NCI-H1092 (cell line): ENCODE data around the gene AGFG2.

ENCODE experiments used
- DNase-seq: peaks from one replicate; lab custom pipeline; 2025; lab: John Stamatoyannopoulos, UW

AGFG2 gene

DNA sequence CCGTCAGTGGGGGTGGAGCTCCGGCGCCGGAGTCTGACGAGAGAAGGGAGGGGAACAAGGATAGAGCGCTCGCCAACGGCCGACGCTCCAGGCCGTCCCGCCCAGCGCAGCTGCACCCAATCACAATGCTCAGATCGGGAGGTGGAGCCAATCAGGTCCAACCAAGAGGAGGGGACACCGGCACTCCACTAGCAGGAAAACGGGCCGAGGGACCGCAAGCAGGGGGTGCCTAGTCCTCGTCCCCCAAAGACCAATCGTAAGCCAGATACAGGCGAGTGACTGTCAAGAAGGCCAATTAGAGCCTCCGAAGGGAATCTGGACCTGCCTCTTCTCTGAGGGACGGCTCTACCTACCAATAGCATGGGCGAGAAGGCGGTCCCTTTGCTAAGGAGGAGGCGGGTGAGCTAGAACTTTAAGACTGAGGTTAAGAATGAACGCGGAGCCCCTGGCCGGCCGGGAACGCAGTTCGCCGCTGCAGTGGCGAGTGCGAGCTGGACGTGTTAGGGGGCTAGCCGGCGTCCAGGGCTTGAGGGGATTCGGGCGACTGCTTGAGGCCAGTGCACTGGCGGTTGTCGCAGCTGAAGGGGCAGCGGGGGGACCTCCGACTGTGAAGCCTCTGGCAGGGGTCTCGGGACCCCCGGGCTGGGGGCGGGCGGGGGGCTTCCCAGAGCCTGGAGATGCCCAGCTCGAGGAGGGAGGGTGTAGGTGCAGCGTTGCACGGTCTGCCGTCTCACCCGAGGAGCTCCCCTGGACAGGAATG, 47.4 kb downstream of the AGFG2 start, which contains the start of gene FBXO24:
Gene FBXO24, plus strand, starts transcription at position 63 of the 760 bp plus-strand sequence. Its CDS starts 298 bp downstream, at position 361.
- DNase-seq = peak; percentile 100

DNA sequence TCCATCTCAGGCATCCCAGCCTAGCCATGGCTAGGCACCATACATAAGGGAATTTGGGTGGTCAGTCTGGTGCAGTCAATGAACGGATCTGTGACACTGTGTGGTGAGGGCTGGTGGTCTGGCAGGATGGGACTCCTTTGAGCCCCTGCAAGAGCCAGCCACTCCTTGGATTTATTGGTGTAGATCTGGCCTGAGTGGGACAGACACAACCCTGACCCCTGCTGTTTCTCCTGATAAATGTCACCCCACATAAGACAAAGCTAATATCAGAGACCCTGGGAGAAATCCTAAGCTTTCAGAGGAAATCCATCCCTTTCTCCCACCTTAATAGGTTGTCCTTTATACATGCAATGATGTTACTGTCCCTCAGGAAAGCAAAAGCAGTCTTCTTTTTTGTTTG, 49.4 kb downstream of the AGFG2 start:
- no peak for DNase-seq

DNA sequence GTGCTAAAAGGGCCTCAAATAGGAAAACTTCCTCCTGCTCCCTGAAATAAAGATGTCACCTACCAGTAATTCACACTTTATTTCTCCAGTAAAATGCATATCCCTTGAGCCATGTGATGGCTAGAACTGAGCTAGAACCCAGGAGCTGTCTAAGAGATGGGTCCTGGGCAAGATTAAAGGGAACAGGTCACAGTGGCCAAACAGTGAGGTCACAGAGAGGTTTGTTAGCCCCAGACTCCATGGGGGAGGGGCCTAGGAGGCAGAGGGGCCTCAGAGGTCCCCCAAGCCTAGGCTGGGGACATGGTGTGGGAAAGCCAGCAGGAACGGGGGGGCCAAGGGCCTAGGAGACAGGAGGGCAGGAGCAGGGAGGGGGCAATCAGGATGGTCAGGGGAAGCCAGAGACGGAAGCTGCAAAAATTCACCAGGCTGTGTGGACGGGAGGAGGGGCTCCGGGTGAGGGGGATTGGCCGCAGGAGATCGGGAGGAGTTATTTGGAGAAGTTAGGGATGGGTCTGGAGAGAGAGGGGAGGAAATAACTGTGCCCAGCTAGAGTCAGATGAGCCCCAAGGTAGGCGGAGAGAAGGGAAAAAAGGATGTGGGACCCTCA, 50.4 kb downstream of the AGFG2 start:
- DNase-seq = no peak

DNA sequence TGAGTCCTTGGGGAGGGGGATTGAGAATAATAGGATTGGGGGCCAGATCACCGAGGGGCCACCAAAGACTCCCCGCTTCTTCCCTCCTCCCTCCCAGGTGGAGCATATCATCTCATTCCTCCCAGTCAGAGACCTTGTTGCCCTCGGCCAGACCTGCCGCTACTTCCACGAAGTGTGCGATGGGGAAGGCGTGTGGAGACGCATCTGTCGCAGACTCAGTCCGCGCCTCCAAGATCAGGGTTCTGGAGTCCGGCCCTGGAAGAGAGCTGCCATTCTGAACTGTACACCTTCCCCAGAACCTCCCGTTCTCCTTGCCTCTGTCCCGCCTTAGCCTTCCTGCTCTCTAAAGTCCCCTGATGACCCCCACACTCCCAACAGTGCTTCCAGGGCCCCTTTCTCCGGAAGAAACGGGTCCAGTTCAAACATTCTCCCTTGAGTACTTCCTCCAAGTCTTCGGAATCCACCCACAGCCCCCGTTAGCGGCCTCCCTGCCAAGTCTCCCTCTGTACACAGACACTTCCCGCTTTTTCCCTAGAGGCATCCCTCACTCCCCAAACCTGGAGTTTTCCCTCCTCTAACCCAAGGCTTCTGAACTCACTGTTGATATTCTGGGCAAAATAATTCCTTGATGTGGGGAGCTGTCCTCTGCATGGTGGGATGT, 51.2 kb downstream of the AGFG2 start:
- no peak for DNase-seq

DNA sequence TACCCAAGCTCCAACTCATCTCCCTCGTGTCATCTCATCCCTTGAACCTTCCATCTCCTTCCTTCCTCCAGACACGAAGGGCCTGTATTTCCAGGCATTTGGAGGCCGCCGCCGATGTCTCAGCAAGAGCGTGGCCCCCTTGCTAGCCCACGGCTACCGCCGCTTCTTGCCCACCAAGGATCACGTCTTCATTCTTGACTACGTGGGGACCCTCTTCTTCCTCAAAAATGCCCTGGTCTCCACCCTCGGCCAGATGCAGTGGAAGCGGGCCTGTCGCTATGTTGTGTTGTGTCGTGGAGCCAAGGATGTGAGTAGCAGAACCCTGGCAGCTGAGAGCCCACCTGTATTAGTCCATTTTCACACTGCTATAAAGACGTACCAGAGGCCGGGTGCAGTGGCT, 52.6 kb downstream of the AGFG2 start:
- DNase-seq = no peak

DNA sequence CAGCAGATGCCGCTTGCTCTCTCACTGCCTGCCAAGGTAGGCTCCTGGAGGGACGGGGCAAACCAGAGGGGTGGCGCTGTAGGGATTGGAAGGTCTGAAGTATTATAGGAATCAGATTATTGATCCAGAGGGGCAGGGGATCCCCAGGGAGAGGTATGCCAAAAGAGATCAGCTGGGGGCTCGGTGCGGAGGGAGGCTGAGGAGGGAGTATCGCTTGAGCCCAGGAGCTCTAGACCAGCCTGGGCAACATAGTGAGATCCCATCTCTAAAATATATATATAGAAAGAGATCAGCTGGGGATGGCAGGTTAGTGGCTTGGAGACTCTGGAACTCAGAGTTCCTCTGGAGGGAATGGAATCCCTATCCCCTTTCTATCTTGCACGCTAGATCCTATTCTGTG, 56.2 kb downstream of the AGFG2 start:
- DNase-seq = no peak

DNA sequence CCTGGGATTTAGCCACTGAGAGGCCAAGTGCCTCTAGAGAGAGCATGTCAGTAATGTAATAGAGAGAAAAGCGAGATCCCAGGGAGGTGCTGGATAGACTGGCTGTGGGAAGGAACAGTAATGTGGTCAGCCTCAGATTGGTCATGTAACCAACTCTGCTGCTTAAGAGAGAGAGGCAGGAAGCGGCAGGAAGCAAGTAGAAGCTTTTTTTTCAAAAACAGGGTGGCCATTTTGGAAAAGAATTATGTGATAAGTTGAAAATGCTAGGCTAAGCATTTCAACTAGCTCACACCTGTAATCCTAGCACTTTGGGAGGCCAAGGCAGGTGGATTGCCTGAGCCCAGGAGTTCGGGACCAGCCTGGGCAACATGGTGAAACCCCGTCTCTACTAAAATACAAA, 59.4 kb downstream of the AGFG2 start:
- DNase-seq = no peak

DNA sequence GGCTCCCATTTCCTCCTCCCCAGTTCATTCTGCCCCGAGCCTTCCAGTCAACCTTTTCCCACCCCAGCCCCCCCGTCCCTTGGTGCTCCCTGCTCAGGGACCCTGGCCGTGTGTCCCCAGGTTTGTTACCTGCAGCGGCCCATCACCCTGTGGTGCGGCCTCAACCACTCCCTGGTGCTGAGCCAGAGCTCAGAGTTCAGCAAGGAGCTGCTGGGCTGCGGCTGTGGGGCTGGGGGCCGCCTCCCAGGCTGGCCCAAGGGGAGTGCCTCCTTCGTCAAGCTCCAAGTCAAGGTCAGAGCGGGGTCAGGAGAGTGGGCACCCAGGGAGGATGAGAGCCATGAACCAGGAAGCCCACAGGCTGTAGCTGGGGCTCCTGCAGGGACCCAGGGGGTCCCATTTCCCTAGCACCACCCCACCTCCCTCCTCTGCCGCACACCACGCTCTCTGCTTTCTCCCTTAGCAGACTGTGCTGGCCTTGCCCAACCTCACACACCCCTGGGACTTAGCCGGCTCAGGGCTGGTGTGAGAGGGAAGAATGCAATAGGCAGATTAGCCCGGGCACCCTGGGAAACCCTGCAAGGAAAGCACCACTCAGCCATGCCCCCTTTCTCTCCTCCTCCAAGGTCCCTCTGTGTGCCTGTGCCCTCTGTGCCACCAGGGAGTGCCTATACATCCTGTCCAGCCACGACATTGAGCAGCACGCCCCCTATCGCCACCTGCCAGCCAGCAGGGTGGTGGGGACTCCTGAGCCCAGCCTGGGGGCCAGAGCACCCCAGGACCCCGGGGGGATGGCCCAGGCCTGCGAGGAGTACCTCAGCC, 61.1 kb downstream of the AGFG2 start:
- no peak for DNase-seq

DNA sequence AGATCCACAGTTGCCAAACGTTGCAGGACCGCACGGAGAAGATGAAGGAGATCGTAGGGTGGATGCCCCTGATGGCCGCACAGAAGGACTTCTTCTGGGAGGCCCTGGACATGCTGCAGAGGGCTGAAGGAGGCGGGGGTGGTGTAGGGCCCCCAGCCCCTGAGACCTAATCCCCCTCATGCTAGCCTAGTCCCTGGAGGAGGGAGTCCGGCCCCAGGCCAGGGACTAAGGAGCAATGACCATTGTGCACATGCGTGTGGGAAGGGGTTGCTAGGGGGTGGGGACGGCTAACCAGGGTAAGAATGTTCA, 61.7 kb downstream of the AGFG2 start:
- DNase-seq = no peak

DNA sequence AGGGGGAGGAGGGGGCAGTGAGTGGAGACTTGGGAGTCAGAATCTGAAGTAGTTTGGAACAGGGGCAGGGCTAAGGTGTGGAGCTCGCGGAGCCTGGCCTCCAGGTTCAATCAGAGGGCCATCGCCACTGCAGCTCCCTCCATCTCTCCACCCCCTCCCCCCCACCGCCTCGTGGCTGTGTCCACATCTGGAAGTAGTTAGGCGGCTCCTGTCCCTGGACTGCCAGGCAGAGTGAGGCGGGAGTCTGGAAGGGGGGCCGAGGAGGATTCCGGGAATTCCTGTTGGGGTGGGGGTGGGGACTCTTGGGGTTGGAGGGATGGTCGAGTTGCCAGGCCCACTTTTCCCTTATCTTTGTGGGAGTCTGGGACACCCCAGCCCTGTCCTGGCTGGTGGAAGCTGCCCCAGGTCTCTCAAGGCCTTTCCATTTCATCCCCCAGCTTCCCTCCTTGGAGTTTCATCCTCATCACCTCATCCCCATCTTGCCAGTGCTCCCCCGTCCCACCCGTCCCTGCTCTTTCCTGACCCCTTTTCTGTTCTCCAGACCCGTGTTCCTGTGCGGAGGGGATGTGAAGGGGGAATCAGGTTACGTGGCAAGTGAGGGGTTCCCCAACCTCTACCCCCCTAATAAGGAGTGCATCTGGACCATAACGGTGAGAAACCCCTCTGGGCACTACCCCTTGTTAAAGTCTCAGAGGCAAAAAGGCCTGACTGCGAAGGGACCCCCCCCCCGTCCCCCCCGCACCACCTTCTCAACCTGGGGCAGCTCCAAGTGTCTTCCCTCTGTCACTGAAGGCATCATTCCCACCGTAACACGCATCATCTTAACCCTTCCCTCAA, 64.1 kb downstream of the AGFG2 start:
- DNase-seq = no peak

DNA sequence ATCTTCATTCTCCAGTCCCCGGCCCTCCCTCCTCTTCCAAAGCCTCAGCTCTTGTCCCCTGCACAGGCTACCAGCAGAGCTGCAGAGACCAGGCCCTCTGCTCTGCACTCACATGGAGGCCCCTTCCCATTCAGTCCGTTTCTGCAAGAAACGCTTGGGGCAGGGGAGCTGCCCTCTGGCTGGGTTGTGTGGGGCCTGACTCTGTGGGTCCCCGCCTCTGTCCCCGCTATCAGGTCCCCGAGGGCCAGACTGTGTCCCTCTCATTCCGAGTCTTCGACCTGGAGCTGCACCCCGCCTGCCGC, 64.7 kb downstream of the AGFG2 start:
- no peak for DNase-seq

DNA sequence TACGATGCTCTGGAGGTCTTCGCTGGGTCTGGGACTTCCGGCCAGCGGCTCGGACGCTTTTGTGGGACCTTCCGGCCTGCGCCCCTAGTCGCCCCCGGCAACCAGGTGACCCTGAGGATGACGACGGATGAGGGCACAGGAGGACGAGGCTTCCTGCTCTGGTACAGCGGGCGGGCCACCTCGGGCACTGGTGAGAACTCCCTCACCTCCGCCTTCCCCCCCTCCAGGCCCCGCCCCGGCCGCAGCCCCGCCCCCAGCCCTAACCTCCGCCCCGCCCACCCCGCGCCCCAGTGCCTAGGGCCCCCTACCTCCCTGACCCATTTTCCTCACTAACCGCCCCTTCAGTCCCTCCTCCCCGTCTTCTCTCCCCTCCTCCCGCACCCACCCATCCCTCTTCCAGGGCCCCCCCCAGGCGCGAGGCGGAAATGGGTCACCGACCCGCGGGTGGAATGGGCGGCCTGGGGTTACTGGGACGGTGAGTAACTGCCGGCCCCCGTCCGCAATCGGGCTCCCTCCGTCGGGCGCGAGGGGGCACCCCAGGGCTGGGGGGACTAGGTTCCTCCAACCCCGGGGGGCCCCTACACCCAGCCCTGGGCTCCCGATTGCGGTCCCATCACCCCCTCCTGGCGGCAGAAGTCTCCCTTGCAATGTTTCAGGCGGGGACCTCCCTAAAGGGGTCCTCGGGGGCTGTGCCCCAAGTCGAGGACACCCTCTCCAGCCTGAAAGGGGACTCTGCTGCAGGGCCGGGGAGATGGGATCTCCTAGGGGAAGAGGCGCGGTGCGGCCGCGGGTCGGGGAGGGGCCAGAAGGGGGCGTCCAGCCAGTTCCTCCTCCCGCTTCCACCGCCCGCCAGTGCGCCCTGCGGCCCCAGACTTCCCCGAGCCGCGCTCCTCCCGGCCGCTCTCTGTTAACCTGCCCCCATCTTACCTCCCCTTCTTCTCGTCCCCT, 65.3 kb downstream of the AGFG2 start:
- DNase-seq = peak; percentile 33

DNA sequence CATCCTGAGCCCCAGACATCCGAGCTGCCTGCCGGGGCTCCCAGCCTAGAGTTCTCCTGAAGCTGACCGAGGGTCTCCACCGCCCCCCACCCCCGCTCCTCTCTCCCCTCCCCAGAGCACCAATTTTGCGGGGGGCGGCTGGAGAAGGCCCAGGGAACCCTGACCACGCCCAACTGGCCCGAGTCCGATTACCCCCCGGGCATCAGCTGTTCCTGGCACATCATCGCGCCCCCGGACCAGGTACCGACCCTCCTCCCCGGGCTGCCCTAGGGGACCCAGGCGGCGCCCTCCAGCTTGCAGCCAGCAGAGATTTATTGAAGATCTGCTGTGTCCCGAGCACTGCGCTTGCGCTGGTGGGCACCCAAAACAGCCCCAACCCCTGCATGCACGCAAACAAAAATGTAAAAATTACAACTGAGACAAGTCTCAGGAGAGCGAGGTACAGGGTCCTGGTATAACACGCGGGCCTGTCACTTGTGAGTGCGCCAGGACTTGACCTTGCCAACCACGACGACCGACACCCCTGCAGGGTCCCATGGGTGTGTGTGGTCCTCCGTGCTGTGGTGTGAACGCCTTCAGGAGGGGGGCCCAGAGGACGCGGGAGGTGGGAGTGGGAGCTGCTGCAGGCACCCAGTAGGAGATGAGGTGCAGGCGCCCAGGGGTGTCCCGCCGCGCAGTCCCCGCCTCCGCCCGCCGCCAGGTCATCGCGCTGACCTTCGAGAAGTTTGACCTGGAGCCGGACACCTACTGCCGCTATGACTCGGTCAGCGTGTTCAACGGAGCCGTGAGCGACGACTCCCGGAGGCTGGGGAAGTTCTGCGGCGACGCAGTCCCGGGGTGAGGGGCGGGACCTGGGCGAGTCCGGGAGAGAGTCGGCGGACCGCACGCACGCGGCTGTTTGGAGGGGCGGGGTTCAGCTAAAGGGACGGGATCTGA, 66.2 kb downstream of the AGFG2 start:
- DNase-seq = no peak

DNA sequence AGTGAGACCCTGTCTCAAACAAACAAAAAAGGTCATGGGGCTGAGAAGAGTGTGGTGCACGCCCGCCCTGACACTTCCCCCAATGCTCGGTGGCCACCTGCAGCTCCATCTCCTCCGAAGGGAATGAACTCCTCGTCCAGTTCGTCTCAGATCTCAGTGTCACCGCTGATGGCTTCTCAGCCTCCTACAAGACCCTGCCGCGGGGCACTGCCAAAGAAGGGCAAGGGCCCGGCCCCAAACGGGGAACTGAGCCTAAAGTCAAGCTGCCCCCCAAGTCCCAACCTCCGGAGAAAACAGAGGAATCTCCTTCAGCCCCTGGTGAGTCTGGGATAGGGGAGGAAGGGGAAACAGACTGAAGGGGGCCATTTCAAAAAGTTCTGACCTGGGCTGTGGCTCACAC, 67.3 kb downstream of the AGFG2 start:
- no peak for DNase-seq

DNA sequence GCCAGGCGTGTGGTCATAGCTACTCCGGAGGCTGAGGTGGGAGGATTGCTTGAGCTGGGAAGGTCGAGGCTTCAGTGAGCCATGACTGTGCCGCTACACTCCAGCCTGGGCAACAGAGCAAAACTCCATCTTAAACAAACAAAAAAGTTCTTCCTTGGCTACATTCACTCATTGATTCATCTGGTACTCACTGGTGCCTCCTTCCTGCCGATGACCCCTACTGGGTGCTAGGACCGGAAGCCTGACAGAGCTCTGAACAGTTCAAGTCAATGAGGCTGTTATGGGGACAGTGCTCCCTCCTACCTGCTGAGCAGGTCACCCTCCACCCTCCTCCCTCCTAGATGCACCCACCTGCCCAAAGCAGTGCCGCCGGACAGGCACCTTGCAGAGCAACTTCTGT, 68.1 kb downstream of the AGFG2 start:
- no peak for DNase-seq

DNA sequence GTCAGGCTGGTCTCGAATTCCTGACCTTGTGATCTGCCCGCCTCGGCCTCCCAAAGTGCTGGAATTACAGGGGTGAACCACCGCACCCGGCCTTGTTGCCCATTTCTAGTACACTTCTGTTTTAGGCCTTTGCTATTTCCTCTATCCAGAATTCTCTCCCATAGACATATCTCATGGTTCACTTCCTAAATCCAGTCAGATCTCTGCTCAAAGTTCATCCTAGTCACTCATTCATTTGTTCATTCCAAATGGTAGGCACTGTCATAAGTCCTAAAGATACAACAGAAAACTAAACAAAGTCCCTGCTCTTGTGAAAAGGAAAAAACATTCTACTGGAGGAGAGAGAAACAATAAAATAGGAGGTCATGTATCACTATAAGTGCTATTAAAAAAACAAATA, 71.0 kb downstream of the AGFG2 start:
- no peak for DNase-seq

DNA sequence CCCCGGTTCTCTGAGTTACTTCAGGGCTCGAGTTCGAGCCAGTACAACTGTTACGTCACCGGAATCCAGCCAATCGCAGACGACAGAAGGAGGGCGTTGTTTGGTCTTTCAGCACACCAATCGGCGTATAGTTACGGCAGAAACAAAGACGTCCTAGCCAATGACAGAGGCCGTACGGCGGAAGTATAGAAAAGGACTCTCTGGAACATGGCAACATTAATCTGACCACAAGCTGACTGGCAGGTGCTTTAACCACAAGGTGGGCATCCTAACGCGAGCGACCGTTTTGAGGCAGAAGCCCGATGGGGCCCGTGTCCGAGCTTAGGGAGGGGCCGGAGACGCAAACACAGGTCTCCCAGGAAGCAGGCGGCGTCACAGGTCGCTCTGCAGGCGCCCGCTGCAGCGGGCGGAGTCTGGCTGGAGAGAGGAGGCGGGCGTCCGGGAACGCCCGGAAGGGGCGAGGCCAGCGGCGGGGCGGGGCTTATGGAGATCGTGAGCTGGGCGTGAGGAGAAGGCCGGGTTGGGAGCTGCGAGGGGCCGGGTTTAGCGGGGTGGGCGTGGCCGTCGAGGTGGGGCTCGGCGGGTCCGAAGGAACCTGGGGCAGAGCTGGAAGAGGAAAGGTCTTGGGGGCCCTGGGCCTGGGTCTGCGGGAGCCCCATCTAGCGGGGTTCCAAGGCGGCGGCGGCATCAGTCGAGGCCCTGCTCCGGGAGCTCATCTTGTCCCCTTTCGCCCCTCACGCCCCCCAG, 73.2 kb downstream of the AGFG2 start, which contains the start of gene MOSPD3:
Gene MOSPD3, plus strand, starts transcription at position 558 of the 747 bp plus-strand sequence. CDS start 252 bp downstream, outside the sequence.
- DNase-seq = peak; percentile 100

DNA sequence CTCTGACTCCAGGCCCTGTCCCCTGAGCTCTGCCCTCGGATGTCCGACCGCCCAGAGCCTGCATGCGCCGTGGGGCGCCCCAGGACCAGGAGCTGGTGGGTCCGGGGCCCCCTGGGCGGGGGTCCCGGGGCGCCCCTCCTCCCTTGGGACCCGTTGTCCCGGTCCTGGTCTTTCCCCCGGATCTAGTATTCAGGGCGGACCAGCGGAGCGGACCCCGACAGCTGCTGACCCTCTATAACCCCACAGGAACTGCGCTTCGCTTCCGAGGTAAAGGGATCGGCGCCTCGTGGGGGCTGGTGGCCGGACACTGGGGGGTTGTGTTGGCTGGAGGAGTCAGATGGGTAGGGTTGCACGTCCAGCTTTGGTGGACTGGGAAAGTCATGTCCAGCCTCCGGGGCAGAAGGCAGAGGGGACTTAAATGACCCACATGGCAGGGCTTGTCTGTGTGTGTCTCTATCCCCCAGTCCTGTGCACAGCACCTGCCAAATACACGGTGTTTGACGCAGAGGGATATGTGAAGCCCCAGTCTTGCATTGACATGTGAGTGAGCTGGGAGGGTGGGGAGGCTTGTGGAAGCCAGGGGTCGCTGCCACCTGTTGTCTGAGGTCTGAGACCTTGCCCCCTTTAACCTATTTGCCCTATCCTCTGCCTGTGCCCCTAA, 73.9 kb downstream of the AGFG2 start:
- DNase-seq = no peak
